HepG2 (cell line): ENCODE measurements around the gene TMEM186. TPM values are rescaled to one million over a fixed set of nuclear protein-coding genes. Genes with fewer than 3 reads are reported as not detected.

Experiments
- DNMT3B ChIP-seq: conservative IDR thresholded peaks from 2 replicates; pipeline ENCODE4 v1.6.1; 2016; ENCODE audit warnings: missing biosample characterization, control low read depth
- HNRNPK ChIP-seq: fragments of 200-400 bp; formaldehyde crosslinking; IDR thresholded peaks from 2 replicates; pipeline ENCODE4 v1.6.1; 2018; ENCODE audit warnings: low read length, low read depth, moderate library complexity, mild to moderate bottlenecking; ENCODE audit not compliant: poor library complexity, severe bottlenecking
- MATR3 ChIP-seq: sonication (generic); formaldehyde crosslinking; IDR thresholded peaks from 2 replicates; pipeline ENCODE4 v1.4.0; 2020; ENCODE audit warnings: missing genetic modification reagents
- NFE2L1 ChIP-seq: sonication (generic); formaldehyde crosslinking; IDR thresholded peaks from 2 replicates; pipeline ENCODE4 v1.4.0; 2020; ENCODE audit warnings: missing genetic modification reagents, mild to moderate bottlenecking, borderline replicate concordance
- PCBP1 ChIP-seq: fragments of 200-400 bp; formaldehyde crosslinking; IDR thresholded peaks from 2 replicates; pipeline ENCODE4 v1.6.1; 2017; ENCODE audit warnings: mild to moderate bottlenecking, low read depth, low read length, borderline replicate concordance
- SMC3 ChIP-seq: IDR thresholded peaks from 2 replicates; pipeline ENCODE4 v1.6.1; 2011; ENCODE audit warnings: low read length, improper control_type of control experiment
- ZFP1 ChIP-seq: IDR thresholded peaks from 2 replicates; pipeline ENCODE4 v1.6.1; 2016
- ZNF33A ChIP-seq: sonication (generic); formaldehyde crosslinking; IDR thresholded peaks from 2 replicates; pipeline ENCODE4 v1.5.1; 2020; ENCODE audit warnings: missing genetic modification reagents, mild to moderate bottlenecking, moderate library complexity, borderline replicate concordance
- ZNF383 ChIP-seq: sonication (generic); formaldehyde crosslinking; IDR thresholded peaks from 2 replicates; pipeline ENCODE4 v1.4.0; 2020; ENCODE audit warnings: missing genetic modification reagents, mild to moderate bottlenecking, borderline replicate concordance
- ZNF709 ChIP-seq: sonication (generic); formaldehyde crosslinking; IDR thresholded peaks from 2 replicates; pipeline ENCODE4 v1.5.0; 2020; ENCODE audit warnings: mild to moderate bottlenecking, missing genetic modification reagents
- ZNF891 ChIP-seq: sonication (generic); formaldehyde crosslinking; IDR thresholded peaks from 2 replicates; pipeline ENCODE4 v1.5.0; 2020; ENCODE audit warnings: mild to moderate bottlenecking, missing genetic modification reagents
- polyA plus RNA-seq, 8 experiments: library from polyadenylated mRNA; depleted of rRNA in 3 of 8; stranded (reverse) in 7 of 8; unstranded in 1 of 8; fragments of >200 nt; fragmentation: Illumina TruSeq in 4 of 8; extraction: Trizol in 4 of 8; gene quantifications; 2 replicates each; pipeline versions ENCODE4 v1.2.1 to v1.2.3, GENCODE V29; 2011 to 2016; ENCODE audit warnings: low read depth in 4 of 8, missing spikeins in 1 of 8, mixed read lengths in 1 of 8; ENCODE audit not compliant: insufficient read depth in 1 of 8
- total RNA-seq, 5 experiments: library from RNA; depleted of rRNA; stranded (reverse); fragments of >200 nt; fragmentation: Illumina TruSeq; extraction: Trizol; gene quantifications; 2 replicates each; pipeline ENCODE4 v1.2.3, GENCODE V29; 2016; ENCODE audit warnings: low read depth in 1 of 5
- TF ChIP-seq, protein P1 (sequence below): sonication (generic); formaldehyde crosslinking; IDR thresholded peaks from 2 replicates; pipeline ENCODE4 v1.8.1; 2022; ENCODE audit warnings: low read depth, mild to moderate bottlenecking, missing genetic modification reagents
- TF ChIP-seq, protein P2 (sequence below): sonication (generic); formaldehyde crosslinking; IDR thresholded peaks from 2 replicates; pipeline ENCODE4 v1.4.0; 2020; ENCODE audit warnings: missing genetic modification reagents
- TF ChIP-seq, protein P3 (sequence below): sonication (generic); formaldehyde crosslinking; IDR thresholded peaks from 2 replicates; pipeline ENCODE4 v1.9.0; 2021; ENCODE audit warnings: missing genetic modification reagents, borderline replicate concordance
- TF ChIP-seq, protein P4 (sequence below): IDR thresholded peaks from 2 replicates; pipeline ENCODE4 v1.6.1; 2016; ENCODE audit warnings: low read depth, control low read depth
- TF ChIP-seq, protein P5 (sequence below): sonication (generic); formaldehyde crosslinking; conservative IDR thresholded peaks from 2 replicates; pipeline ENCODE4 v1.4.0; 2020; ENCODE audit warnings: missing genetic modification reagents

TMEM186 gene
- total and polyA plus RNA-seq, 2 of the 13 experiments (the other 11 are each of a cell fraction or from before 2014, with no cell fraction given), result 16.2 to 19.3 TPM

DNA sequence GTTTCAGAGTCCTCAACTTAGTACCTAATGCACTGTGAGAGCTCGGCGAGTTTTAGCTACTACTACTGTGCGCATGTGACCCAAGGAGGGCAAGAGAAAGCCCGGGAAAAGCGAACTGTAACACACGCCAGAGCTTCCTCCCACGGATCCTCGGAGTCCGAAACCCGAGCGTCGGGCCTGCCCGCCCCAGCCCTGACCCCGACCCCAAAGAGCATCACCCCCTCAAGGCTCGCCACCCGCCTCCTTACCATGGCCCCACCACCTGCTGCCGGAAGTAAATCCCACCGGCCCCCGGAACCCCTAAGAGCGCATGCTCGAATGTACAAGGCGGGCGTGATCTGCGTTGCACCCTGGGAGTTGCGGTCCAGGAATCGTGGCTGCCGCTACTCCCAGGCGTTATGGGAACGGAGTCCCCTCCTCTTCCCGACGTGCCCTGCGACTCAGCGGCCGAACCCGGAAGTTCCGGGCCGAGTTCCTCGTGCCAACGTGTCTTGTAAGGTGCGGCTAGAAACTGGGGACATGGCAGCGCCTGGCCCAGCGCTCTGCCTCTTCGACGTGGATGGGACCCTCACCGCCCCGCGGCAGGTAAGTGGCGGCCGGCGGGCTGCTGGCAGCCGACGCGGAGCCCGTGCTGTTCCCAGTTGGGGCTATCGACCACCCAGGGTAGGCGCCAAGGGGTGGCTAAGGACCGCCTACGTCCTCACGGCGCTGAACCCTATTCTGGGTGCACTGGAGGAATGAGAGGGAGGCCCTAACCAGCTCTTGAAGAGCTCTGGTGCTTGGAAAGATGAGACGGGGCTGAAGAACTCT is at the start of gene TMEM186, which contains the start of gene PMM2 (continued):
- peak; percentile 96 for TF ChIP-seq NFE2L1
- TF ChIP-seq SMC3, result 0 out of 2 replicates have a peak, but pooled peaks have one; percentile 2
- TF ChIP-seq, protein P1, sequence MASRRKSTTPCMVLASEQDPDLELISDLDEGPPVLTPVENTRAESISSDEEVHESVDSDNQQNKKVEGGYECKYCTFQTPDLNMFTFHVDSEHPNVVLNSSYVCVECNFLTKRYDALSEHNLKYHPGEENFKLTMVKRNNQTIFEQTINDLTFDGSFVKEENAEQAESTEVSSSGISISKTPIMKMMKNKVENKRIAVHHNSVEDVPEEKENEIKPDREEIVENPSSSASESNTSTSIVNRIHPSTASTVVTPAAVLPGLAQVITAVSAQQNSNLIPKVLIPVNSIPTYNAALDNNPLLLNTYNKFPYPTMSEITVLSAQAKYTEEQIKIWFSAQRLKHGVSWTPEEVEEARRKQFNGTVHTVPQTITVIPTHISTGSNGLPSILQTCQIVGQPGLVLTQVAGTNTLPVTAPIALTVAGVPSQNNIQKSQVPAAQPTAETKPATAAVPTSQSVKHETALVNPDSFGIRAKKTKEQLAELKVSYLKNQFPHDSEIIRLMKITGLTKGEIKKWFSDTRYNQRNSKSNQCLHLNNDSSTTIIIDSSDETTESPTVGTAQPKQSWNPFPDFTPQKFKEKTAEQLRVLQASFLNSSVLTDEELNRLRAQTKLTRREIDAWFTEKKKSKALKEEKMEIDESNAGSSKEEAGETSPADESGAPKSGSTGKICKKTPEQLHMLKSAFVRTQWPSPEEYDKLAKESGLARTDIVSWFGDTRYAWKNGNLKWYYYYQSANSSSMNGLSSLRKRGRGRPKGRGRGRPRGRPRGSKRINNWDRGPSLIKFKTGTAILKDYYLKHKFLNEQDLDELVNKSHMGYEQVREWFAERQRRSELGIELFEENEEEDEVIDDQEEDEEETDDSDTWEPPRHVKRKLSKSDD (CRISPR knock-in tag), result peak; percentile 81; the same call in 1 of the 2 replicates
- peak; percentile 100 for TF ChIP-seq ZNF891 (CRISPR knock-in tag)
- 0 out of 2 replicates have a peak, but pooled peaks have one; percentile 38 for TF ChIP-seq ZNF383 (CRISPR knock-in tag)
- 0 out of 2 replicates have a peak, but pooled peaks have one; percentile 62 for TF ChIP-seq ZNF33A (CRISPR knock-in tag)
- TF ChIP-seq PCBP1, result peak; percentile 99
- peak; percentile 87 for TF ChIP-seq ZFP1 (CRISPR knock-in tag)
- peak; percentile 94 for TF ChIP-seq ZNF709
- TF ChIP-seq HNRNPK, result peak; percentile 59
- TF ChIP-seq, protein P2, sequence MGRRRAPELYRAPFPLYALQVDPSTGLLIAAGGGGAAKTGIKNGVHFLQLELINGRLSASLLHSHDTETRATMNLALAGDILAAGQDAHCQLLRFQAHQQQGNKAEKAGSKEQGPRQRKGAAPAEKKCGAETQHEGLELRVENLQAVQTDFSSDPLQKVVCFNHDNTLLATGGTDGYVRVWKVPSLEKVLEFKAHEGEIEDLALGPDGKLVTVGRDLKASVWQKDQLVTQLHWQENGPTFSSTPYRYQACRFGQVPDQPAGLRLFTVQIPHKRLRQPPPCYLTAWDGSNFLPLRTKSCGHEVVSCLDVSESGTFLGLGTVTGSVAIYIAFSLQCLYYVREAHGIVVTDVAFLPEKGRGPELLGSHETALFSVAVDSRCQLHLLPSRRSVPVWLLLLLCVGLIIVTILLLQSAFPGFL (CRISPR knock-in tag), result 0 out of 2 replicates have a peak, but pooled peaks have one; percentile 62
- TF ChIP-seq, protein P3, sequence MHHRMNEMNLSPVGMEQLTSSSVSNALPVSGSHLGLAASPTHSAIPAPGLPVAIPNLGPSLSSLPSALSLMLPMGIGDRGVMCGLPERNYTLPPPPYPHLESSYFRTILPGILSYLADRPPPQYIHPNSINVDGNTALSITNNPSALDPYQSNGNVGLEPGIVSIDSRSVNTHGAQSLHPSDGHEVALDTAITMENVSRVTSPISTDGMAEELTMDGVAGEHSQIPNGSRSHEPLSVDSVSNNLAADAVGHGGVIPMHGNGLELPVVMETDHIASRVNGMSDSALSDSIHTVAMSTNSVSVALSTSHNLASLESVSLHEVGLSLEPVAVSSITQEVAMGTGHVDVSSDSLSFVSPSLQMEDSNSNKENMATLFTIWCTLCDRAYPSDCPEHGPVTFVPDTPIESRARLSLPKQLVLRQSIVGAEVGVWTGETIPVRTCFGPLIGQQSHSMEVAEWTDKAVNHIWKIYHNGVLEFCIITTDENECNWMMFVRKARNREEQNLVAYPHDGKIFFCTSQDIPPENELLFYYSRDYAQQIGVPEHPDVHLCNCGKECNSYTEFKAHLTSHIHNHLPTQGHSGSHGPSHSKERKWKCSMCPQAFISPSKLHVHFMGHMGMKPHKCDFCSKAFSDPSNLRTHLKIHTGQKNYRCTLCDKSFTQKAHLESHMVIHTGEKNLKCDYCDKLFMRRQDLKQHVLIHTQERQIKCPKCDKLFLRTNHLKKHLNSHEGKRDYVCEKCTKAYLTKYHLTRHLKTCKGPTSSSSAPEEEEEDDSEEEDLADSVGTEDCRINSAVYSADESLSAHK, result peak; percentile 36; the same call in 1 of the 2 replicates
- peak; percentile 97 for TF ChIP-seq DNMT3B
- TF ChIP-seq, protein P4, sequence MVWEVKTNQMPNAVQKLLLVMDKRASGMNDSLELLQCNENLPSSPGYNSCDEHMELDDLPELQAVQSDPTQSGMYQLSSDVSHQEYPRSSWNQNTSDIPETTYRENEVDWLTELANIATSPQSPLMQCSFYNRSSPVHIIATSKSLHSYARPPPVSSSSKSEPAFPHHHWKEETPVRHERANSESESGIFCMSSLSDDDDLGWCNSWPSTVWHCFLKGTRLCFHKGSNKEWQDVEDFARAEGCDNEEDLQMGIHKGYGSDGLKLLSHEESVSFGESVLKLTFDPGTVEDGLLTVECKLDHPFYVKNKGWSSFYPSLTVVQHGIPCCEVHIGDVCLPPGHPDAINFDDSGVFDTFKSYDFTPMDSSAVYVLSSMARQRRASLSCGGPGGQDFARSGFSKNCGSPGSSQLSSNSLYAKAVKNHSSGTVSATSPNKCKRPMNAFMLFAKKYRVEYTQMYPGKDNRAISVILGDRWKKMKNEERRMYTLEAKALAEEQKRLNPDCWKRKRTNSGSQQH (CRISPR knock-in tag), result peak; percentile 99
- TF ChIP-seq, protein P5, sequence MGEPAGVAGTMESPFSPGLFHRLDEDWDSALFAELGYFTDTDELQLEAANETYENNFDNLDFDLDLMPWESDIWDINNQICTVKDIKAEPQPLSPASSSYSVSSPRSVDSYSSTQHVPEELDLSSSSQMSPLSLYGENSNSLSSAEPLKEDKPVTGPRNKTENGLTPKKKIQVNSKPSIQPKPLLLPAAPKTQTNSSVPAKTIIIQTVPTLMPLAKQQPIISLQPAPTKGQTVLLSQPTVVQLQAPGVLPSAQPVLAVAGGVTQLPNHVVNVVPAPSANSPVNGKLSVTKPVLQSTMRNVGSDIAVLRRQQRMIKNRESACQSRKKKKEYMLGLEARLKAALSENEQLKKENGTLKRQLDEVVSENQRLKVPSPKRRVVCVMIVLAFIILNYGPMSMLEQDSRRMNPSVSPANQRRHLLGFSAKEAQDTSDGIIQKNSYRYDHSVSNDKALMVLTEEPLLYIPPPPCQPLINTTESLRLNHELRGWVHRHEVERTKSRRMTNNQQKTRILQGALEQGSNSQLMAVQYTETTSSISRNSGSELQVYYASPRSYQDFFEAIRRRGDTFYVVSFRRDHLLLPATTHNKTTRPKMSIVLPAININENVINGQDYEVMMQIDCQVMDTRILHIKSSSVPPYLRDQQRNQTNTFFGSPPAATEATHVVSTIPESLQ (CRISPR knock-in tag), result peak; percentile 88; the same call in 1 of the 2 replicates
- TF ChIP-seq MATR3, result no peak
